HL-60 (cell line): ENCODE data around the gene TUBB4B.

Source experiments
- DNase-seq, 2 experiments: peaks; one replicate each; pipeline ENCODE4 v3.0.0-alpha.2; 2010 to 2020; ENCODE audit warnings: low read depth in 1 of 2, low spot score in 1 of 2
- H3K27ac ChIP-seq: fragments of 250-450 bp; sonication (Bioruptor Pico); replicated peaks from 2 replicates; pipeline ENCODE4 v1.5.1; 2020; ENCODE audit warnings: mild to moderate bottlenecking, moderate library complexity
- H3K27me3 ChIP-seq: fragments of 250-450 bp; sonication (Bioruptor Pico); 2 replicates; pipeline ENCODE4 v1.5.1; 2021; ENCODE audit warnings: mild to moderate bottlenecking, moderate library complexity; ENCODE audit not compliant: insufficient read depth, poor library complexity, severe bottlenecking
- H3K4me3 ChIP-seq: replicated peaks from 2 replicates; pipeline ENCODE4 v1.5.1; 2011; ENCODE audit warnings: mild to moderate bottlenecking, control low read depth, low read length; ENCODE audit not compliant: insufficient read depth
- GABPA ChIP-seq: IDR thresholded peaks from 2 replicates; pipeline ENCODE4 v1.6.1; 2012; ENCODE audit warnings: low read depth
- POLR2AphosphoS5 ChIP-seq: IDR thresholded peaks from 2 replicates; pipeline ENCODE4 v1.6.1; 2012; ENCODE audit warnings: low read depth
- REST ChIP-seq: IDR thresholded peaks from 2 replicates; pipeline ENCODE4 v1.6.1; 2012; ENCODE audit warnings: low read depth; ENCODE audit not compliant: insufficient replicate concordance
- SPI1 ChIP-seq: IDR thresholded peaks from 2 replicates; pipeline ENCODE4 v1.6.1; 2012; ENCODE audit warnings: low read depth, mild to moderate bottlenecking, borderline replicate concordance
- TF ChIP-seq, protein P1 (sequence below): IDR thresholded peaks from one replicate; pipeline ENCODE4 v1.5.1; 2011; ENCODE audit warnings: low read length, control low read depth, inconsistent platforms; ENCODE audit not compliant: insufficient read depth

Gene TUBB4B

DNA sequence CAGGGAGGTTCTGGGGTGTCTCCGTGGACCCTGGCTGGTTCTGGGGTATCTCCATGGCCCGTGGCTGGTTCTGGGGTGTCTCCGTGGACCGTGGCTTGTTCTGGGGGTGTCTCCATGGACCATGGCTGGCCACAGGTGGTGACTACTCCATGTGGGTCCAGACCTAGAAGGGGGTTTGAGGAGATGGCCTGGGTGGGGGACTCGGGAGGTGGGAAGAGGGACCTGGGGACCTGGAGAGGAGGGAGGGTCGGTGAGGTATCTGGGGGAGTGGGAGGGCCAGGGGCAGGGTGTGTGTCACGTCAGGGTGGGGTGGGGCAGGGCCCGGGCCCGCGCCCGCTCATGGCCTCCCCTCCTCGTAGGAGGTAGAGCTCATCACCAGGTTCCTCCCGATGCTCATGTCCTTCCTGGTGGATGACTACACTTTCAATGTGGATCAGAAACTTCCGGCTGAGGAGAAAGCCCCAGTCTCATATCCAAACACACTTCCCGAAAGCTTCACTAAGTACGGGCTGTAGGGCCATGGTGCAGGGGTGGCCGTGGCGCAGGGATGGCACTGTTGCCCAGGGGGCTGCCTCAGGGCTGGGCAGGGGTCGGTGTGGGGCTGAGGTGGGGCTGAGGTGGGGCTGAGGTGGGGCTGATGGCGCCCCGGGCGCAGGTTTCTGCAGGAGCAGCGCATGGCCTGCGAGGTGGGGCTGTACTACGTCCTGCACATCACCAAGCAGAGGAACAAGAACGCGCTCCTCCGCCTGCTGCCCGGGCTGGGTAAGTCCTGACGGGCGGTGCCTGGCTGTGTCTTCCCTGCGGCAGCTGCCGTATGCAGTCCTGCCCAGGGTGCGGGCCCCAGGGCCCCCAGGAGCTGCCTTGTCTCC, 25.7 kb downstream of the TUBB4B start:
- Histone ChIP-seq H3K27me3 (no peaks in the 10 kb centered on the region), H3K27ac (no peak overlapping the region), H3K4me3 (no peak overlapping the region)
- no peak for DNase-seq
- no peak for TF ChIP-seq REST
- TF ChIP-seq POLR2AphosphoS5, result no peak
- TF ChIP-seq, protein P1, sequence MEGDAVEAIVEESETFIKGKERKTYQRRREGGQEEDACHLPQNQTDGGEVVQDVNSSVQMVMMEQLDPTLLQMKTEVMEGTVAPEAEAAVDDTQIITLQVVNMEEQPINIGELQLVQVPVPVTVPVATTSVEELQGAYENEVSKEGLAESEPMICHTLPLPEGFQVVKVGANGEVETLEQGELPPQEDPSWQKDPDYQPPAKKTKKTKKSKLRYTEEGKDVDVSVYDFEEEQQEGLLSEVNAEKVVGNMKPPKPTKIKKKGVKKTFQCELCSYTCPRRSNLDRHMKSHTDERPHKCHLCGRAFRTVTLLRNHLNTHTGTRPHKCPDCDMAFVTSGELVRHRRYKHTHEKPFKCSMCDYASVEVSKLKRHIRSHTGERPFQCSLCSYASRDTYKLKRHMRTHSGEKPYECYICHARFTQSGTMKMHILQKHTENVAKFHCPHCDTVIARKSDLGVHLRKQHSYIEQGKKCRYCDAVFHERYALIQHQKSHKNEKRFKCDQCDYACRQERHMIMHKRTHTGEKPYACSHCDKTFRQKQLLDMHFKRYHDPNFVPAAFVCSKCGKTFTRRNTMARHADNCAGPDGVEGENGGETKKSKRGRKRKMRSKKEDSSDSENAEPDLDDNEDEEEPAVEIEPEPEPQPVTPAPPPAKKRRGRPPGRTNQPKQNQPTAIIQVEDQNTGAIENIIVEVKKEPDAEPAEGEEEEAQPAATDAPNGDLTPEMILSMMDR, result no peak
- TF ChIP-seq GABPA, result no peak
- no peak for TF ChIP-seq SPI1

GRCh38 chr9:137267933-137268355, 26.9 kb downstream of the TUBB4B start:
- TF ChIP-seq REST (no peak), POLR2AphosphoS5 (no peak), SPI1 (peak; percentile 8; the same call in 1 of the 2 replicates), GABPA (no peak)
- TF ChIP-seq, protein P1, result no peak
- Histone ChIP-seq H3K27me3 (no peaks in the 10 kb centered on the region), H3K27ac (peak overlapping the region; percentile 6; the same call in 1 of the 2 replicates), H3K4me3 (no peak overlapping the region)
- DNase-seq, result peak in 1 of 2 experiments; percentile 67

- Histone ChIP-seq H3K27ac (peak overlapping the region; percentile 6; the same call in 1 of the 2 replicates), H3K27me3 (no peaks in the 10 kb centered on the region), H3K4me3 (no peak overlapping the region)
- no peak for DNase-seq
- TF ChIP-seq SPI1 (no peak), REST (no peak), POLR2AphosphoS5 (no peak), GABPA (no peak)
- TF ChIP-seq, protein P1, result no peak
Observed at GRCh38 chr9:137268538-137269201, 27.6 kb downstream of the TUBB4B start.
